AG09309 (cell line): Measurements from ENCODE around the gene ST8SIA2.

Experiments
- DNase-seq: peaks from one replicate; pipeline ENCODE4 v3.0.0-alpha.2; 2010; ENCODE audit warnings: low read depth
- H3K4me3 ChIP-seq: 2 replicates; pipeline ENCODE4 v1.5.1; 2011; ENCODE audit warnings: mild to moderate bottlenecking, low read depth, low read length, moderate library complexity; ENCODE audit not compliant: control insufficient read depth
- CTCF ChIP-seq: IDR thresholded peaks from 2 replicates; pipeline ENCODE4 v1.5.1; 2011; ENCODE audit warnings: mild to moderate bottlenecking, low read depth, low read length, inconsistent platforms; ENCODE audit not compliant: insufficient read depth, control insufficient read depth; ENCODE audit errors: missing control alignments

ST8SIA2 gene

GRCh38 chr15:92394309-92395097, 822 bp downstream of the ST8SIA2 start:
- peak overlapping the region; percentile 32 for H3K4me3 ChIP-seq
- TF ChIP-seq CTCF, result no peak
- no peak for DNase-seq

GRCh38 chr15:92395098-92395635, 1.5 kb downstream of the ST8SIA2 start:
- no peak for TF ChIP-seq CTCF
- no peak overlapping the region for H3K4me3 ChIP-seq
- no peak for DNase-seq

- no peak for DNase-seq
- H3K4me3 ChIP-seq, result no peak overlapping the region
- no peak for TF ChIP-seq CTCF
Measured at GRCh38 chr15:92399271-92399950, 5.7 kb downstream of the ST8SIA2 start.

GRCh38 chr15:92400573-92400972, 6.9 kb downstream of the ST8SIA2 start:
- no peak for DNase-seq
- H3K4me3 ChIP-seq, result no peak overlapping the region
- TF ChIP-seq CTCF, result no peak

- no peak for DNase-seq
- no peak overlapping the region for H3K4me3 ChIP-seq
- TF ChIP-seq CTCF, result no peak
Measured at GRCh38 chr15:92400980-92401787, 7.5 kb downstream of the ST8SIA2 start.

GRCh38 chr15:92402751-92403150, 9.1 kb downstream of the ST8SIA2 start:
- no peak for DNase-seq
- H3K4me3 ChIP-seq, result no peak overlapping the region
- TF ChIP-seq CTCF, result no peak
